Endothelial cell of umbilical vein (primary cell): ENCODE data around the gene XPA. TPM values are rescaled to one million over a fixed set of nuclear protein-coding genes. Genes with fewer than 3 reads are reported as not detected.

Source experiments
- BruUV-seq: library from RNA; stranded (reverse); fragments of 400-500 nt; replicated peaks from 2 replicates; lab custom pipeline; 2021; lab: Mats Ljungman, UMichigan
- CTCF ChIA-PET: fragments of 300-600, 350-600 bp; sonication (Branson Sonifier 250); formaldehyde crosslinking; loops from one replicate; lab custom pipeline; 2021; ENCODE audit warnings: antibody characterized with exemption, inconsistent platforms; lab: Charles Lee
- POLR2A ChIA-PET: fragments of 300-600, 350-600 bp; sonication (Branson Sonifier 250); formaldehyde crosslinking; loops from one replicate; lab custom pipeline; 2021; ENCODE audit warnings: antibody characterized with exemption, inconsistent platforms; lab: Charles Lee
- DNase-seq: peaks from one replicate; pipeline ENCODE4 v3.0.0-alpha.2; 2011; ENCODE audit warnings: low read depth, low spot score
- FAIRE-seq: peaks from 2 replicates; lab custom pipeline; 2011; peaks lifted over from hg19 to GRCh38; lab: Jason Lieb, UNC
- H2AFZ ChIP-seq: 2 replicates; pipeline ENCODE4 v1.6.0; 2012; ENCODE audit warnings: low read depth, low read length, control low read depth, inconsistent platforms
- H3K27ac ChIP-seq: 2 replicates; pipeline ENCODE4 v1.5.1; 2011; ENCODE audit warnings: low read depth, mild to moderate bottlenecking, control low read depth, low read length, moderate library complexity; ENCODE audit not compliant: insufficient read depth
- H3K27me3 ChIP-seq, 2 experiments: 2 replicates each; pipeline versions ENCODE4 v1.6.0 to v1.6.1; 2011; ENCODE audit warnings: low read length in 2 of 2, mixed read lengths in 1 of 2; ENCODE audit not compliant: control insufficient read depth in 2 of 2, insufficient read depth in 2 of 2
- H3K36me3 ChIP-seq, 2 experiments: 2 replicates in 1 of 2; 3 replicates in 1 of 2; pipeline ENCODE4 v1.5.1; 2011; ENCODE audit warnings: low read length in 2 of 2, mild to moderate bottlenecking in 1 of 2, moderate library complexity in 1 of 2; ENCODE audit not compliant: control insufficient read depth in 2 of 2, insufficient read depth in 2 of 2; ENCODE audit errors: extremely low read depth in 1 of 2
- H3K4me1 ChIP-seq: 3 replicates; pipeline ENCODE4 v1.5.1; 2011; ENCODE audit warnings: mild to moderate bottlenecking, low read length; ENCODE audit not compliant: control insufficient read depth, insufficient read depth; ENCODE audit errors: extremely low read depth
- H3K4me2 ChIP-seq: 2 replicates; pipeline ENCODE4 v1.6.1; 2011; ENCODE audit warnings: low read length, control low read depth, mixed read lengths; ENCODE audit not compliant: insufficient read depth
- H3K4me3 ChIP-seq, 3 experiments: fragments of 200-600 bp in 1 of 3; sonication (generic), shearing (Covaris generic) in 1 of 3; replicated peaks in 1 of 3; 2 replicates each; pipeline ENCODE4 v1.5.1; 2011 to 2016; ENCODE audit warnings: control low read depth in 3 of 3, low read length in 3 of 3, mild to moderate bottlenecking in 2 of 3, inconsistent platforms in 1 of 3, low read depth in 1 of 3, moderate library complexity in 1 of 3; ENCODE audit not compliant: insufficient read depth in 1 of 3
- H3K79me2 ChIP-seq: 2 replicates; pipeline ENCODE4 v1.6.0; 2012; ENCODE audit warnings: low read length, inconsistent platforms; ENCODE audit not compliant: control insufficient read depth, insufficient read depth
- H3K9ac ChIP-seq: replicated peaks from 2 replicates; pipeline ENCODE3; 2011; ENCODE audit warnings: low read length, control low read depth; ENCODE audit not compliant: insufficient read depth; ENCODE audit errors: extremely low read depth
- H3K9me1 ChIP-seq: replicated peaks from 3 replicates; pipeline ENCODE4 v1.6.0; 2011; ENCODE audit warnings: mild to moderate bottlenecking, low read length; ENCODE audit not compliant: control insufficient read depth, insufficient read depth; ENCODE audit errors: extremely low read depth
- H3K9me3 ChIP-seq: replicated peaks from 2 replicates; pipeline ENCODE4 v1.5.1; 2012; ENCODE audit warnings: low read length, inconsistent platforms; ENCODE audit not compliant: control insufficient read depth, insufficient read depth
- H4K20me1 ChIP-seq: replicated peaks from 2 replicates; pipeline ENCODE3; 2011; ENCODE audit warnings: mild to moderate bottlenecking, low read length; ENCODE audit not compliant: control insufficient read depth, insufficient read depth; ENCODE audit errors: extremely low read depth
- JUN ChIP-seq: IDR thresholded peaks from 2 replicates; pipeline ENCODE4 v1.6.1; 2011; ENCODE audit warnings: borderline replicate concordance, low read depth; ENCODE audit not compliant: insufficient read length, insufficient read depth
- MYC ChIP-seq: IDR thresholded peaks from one replicate; pipeline ENCODE4 v1.6.1; 2011; ENCODE audit warnings: mild to moderate bottlenecking, low read depth, low read length
- POLR2A ChIP-seq: IDR thresholded peaks from 2 replicates; pipeline ENCODE4 v1.6.1; 2012; ENCODE audit warnings: low read depth, mild to moderate bottlenecking, control low read depth, low read length
- POLR2AphosphoS5 ChIP-seq: IDR thresholded peaks from 2 replicates; pipeline ENCODE4 v1.6.1; 2012; ENCODE audit warnings: low read depth, mild to moderate bottlenecking, control low read depth, low read length, moderate library complexity; ENCODE audit not compliant: insufficient read depth
- dilution Hi-C: fragments of 300-500 bp; cut with MboI; formaldehyde crosslinking; loops from one replicate; pipeline ENCODE4 v1.15.0; 2019; ENCODE audit warnings: low sequenced_read_pairs; ENCODE audit not compliant: extremely low pct_ligation_motif_present
- intact Hi-C: fragments of 100-400 bp; cut with micrococcal nuclease; formaldehyde crosslinking; loops from one replicate; pipeline ENCODE4 v1.10.0; 2022
- polyA plus RNA-seq, 4 experiments: library from polyadenylated mRNA; depleted of rRNA in 3 of 4; stranded (reverse) in 3 of 4; unstranded in 1 of 4; fragments of >200 nt; gene quantifications; 2 replicates each; pipeline versions ENCODE4 v1.2.1 to v1.2.3, GENCODE V29; 2011 to 2012; ENCODE audit warnings: missing spikeins in 1 of 4
- total RNA-seq: library from RNA; stranded (reverse); gene quantifications from 2 replicates; pipeline ENCODE4 v1.2.3, GENCODE V29; 2021
- TF ChIP-seq, protein P1 (sequence below): IDR thresholded peaks from 2 replicates; pipeline ENCODE4 v1.6.1; 2011; ENCODE audit not compliant: insufficient read depth, insufficient read length
- TF ChIP-seq, protein P2 (sequence below), 2 donors: IDR thresholded peaks; 1 replicate in 1 of 2; 2 replicates in 1 of 2; pipeline ENCODE4 v1.5.1; 2011; ENCODE audit warnings: low read length in 2 of 2, mild to moderate bottlenecking in 2 of 2, moderate library complexity in 2 of 2, control low read depth in 1 of 2, inconsistent platforms in 1 of 2, low read depth in 1 of 2; ENCODE audit not compliant: insufficient read depth in 1 of 2; ENCODE audit errors: extremely low read depth in 1 of 2

The XPA gene
- total and polyA plus RNA-seq, 2 donors (not counting 3 experiments of a cell fraction or from before 2014, with no cell fraction given) = 3.6 to 21.1 TPM

DNA sequence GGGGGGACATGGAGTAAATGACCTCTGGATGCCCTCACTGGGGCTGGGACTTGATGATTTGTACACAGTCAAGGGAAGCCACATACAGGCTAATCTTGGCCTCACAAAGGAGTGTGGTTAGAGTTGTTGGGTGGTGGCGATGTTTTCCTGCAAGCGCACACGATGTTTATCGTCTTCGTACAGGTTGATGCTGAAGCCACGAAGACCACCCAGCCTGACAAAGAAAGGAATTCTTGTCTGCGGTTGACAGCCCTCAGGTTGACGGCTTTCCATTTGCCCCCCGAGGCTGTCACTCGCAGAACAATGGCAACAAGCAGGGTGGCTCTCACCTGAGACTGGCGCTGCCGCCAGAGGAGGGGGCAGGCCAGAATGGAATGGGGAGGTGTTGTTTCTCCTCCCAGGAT is 14.1 kb upstream of the XPA start:
- H3K4me2 ChIP-seq = no peak overlapping the region
- H3K36me3 ChIP-seq = no peaks in the 10 kb centered on the region
- no peak overlapping the region for H3K27ac ChIP-seq
- ChIA-PET CTCF (interaction anchor here (0.6 kb wide), 1 partner anchor 31 kb away, joined by 3 read pairs; no protein-coding TSS in a partner anchor), POLR2A (no interaction called here)
- no peak overlapping the region for H2AFZ ChIP-seq
- DNase-seq = no peak
- H3K9ac ChIP-seq = no peak overlapping the region
- H3K9me1 ChIP-seq = no peaks in the 10 kb centered on the region
- intact Hi-C loops = loop anchor here (2.0 to 5.0 kb wide), 4 partner anchors 144 to 551 kb away; no protein-coding TSS in a partner anchor
- no peaks in the 10 kb centered on the region for H3K9me3 ChIP-seq
- H3K27me3 ChIP-seq = peaks cover 14 to 17% of the 10 kb centered on the region in 2 experiments
- no peak for FAIRE-seq
- TF ChIP-seq POLR2A = no peak
- TF ChIP-seq, protein P1, sequence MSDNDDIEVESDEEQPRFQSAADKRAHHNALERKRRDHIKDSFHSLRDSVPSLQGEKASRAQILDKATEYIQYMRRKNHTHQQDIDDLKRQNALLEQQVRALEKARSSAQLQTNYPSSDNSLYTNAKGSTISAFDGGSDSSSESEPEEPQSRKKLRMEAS = no peak
- TF ChIP-seq POLR2AphosphoS5 = no peak
- no peak for TF ChIP-seq JUN
- BruUV-seq = no TSS peak
- no peaks in the 10 kb centered on the region for H3K79me2 ChIP-seq
- no peaks in the 10 kb centered on the region for H4K20me1 ChIP-seq
- dilution Hi-C loops = no loop called here
- H3K4me3 ChIP-seq = no peak overlapping the region
- no peaks in the 10 kb centered on the region for H3K4me1 ChIP-seq

DNA sequence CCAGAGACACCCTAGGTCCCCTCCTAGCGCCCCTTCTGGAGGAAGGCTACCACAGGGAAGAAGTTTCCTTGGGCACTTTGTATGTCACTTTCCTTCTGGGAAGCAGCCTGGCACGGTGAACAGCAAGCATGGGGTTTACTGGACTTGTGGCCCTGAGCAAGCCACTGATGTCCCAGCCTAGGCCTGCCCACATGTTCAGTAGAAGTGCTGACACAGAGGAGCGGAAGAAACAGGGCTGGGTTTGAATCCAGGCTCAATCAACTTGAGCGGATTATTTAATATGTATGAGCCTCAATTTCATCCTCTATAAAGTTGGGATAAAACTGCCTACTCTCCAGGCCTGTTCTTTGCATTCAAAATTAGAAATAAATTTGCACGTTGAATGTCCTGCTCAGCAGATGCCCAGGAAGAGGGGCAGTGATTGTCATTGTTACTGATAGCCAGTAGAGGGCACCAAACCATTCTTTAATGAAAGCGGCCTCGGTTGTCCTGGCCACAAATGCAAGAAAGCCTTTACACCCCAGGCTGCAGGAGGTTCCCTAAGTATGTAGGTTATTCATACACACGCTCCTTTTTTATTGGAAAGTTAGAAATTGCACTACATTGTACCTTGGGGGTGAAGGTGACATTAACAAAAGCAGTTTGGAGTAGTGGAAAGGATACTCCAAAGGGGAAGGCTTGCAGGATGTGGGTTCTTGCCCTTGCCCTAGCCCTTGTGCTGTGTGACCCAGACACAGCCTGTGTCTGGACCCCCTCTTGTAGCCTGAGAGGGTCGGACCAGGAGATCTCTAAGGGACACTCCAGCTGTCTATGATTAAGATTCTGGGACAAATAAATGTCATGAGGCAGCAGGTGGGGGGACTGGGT is 13.4 kb upstream of the XPA start:
- H3K9me3 ChIP-seq = no peaks in the 10 kb centered on the region
- dilution Hi-C loops (no loop called here), intact Hi-C loops (loop anchor here (1.0 to 5.0 kb wide), 8 partner anchors 144 to 552 kb away; partner anchors contain the start of gene TRMO)
- no peaks in the 10 kb centered on the region for H3K4me1 ChIP-seq
- no peaks in the 10 kb centered on the region for H3K36me3 ChIP-seq
- TF ChIP-seq MYC = no peak
- TF ChIP-seq POLR2A = no peak
- TF ChIP-seq, protein P2, sequence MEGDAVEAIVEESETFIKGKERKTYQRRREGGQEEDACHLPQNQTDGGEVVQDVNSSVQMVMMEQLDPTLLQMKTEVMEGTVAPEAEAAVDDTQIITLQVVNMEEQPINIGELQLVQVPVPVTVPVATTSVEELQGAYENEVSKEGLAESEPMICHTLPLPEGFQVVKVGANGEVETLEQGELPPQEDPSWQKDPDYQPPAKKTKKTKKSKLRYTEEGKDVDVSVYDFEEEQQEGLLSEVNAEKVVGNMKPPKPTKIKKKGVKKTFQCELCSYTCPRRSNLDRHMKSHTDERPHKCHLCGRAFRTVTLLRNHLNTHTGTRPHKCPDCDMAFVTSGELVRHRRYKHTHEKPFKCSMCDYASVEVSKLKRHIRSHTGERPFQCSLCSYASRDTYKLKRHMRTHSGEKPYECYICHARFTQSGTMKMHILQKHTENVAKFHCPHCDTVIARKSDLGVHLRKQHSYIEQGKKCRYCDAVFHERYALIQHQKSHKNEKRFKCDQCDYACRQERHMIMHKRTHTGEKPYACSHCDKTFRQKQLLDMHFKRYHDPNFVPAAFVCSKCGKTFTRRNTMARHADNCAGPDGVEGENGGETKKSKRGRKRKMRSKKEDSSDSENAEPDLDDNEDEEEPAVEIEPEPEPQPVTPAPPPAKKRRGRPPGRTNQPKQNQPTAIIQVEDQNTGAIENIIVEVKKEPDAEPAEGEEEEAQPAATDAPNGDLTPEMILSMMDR (IDR thresholded peaks at IDR 0.05; ENCODE audit: extremely low read depth in 1 of 2, insufficient read depth in 1 of 2, low read depth in 1 of 2, low read length in 2 of 2) = peak; percentile 73 to 76
- no peak overlapping the region for H3K27ac ChIP-seq
- H2AFZ ChIP-seq = no peak overlapping the region
- peak; percentile 95 for FAIRE-seq
- DNase-seq = peak; percentile 69
- H3K27me3 ChIP-seq = peaks cover 14 to 17% of the 10 kb centered on the region in 2 experiments
- H4K20me1 ChIP-seq = no peaks in the 10 kb centered on the region
- no peak overlapping the region for H3K9ac ChIP-seq
- CTCF ChIA-PET = interaction anchor here (0.6 kb wide), 1 partner anchor 31 kb away, joined by 3 read pairs; no protein-coding TSS in a partner anchor
- no peak overlapping the region for H3K4me2 ChIP-seq
- no TSS peak for BruUV-seq
- H3K79me2 ChIP-seq = no peaks in the 10 kb centered on the region
- POLR2A ChIA-PET = no interaction called here
- no peaks in the 10 kb centered on the region for H3K9me1 ChIP-seq
- H3K4me3 ChIP-seq = no peak overlapping the region
